HG03066 (cell line): ENCODE data around the gene TMEM178B.

Source experiments
- ATAC-seq: cut with Tn5 transposase; IDR thresholded peaks from one replicate; pipeline ENCODE4 v1.9.1; 2021; ENCODE audit warnings: low read depth; ENCODE audit not compliant: unreplicated experiment

The TMEM178B gene

DNA sequence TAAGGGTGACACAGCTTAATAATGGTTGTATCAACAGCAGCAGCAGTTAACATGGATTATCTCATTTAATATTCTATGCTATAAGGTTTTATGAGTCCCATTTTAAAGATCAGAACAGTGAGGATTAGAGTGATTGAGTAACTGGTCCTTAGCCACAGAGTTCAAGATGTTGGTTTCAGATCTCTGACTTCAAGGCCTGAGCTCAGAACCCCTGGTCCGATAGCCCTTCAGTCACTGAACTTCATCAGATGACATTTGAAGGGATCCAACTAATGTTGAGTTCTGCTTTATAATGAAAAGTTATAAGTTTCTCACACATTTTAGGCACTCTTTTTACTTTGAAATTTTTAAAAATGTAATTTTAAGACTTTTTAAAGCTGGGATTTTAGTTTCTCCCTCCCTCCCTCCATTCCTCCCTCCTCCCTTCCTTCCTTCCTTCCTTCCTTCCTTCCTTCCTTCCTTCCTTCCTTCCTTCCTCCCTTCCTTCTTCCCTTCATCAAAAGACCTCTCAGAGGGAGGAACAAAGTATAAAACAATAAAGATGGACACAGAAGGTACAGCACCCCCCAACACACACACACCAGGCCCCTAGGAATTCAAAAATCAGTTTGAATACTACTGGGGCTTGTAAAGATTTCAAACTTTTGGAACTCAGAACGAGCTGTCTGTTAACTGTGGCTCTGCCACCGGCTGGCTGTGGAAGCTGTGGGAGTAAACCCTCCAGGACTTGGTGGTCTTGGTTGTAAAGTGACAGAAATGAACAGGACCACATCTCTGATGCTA lies 270.5 kb downstream of the TMEM178B start:
- ATAC-seq = no peak

DNA sequence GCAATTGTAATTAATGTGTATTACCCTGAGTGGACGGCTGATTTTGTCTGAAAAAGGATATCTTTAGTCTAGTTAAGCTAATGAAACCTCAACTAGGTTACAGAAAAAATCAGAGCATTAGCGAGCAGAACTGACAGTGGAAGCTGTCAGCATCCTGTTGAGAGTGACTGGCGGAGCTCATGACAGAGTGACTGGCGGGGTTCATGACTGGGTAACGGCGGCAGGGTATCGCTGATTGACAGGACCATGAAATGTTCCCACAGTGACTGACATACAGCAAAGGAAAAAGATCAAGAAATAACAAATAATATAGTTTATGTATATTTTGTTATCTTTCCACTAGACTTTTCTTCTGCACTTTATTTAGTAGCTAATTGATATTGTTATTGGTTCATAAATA lies 274.9 kb downstream of the TMEM178B start:
- no peak for ATAC-seq

DNA sequence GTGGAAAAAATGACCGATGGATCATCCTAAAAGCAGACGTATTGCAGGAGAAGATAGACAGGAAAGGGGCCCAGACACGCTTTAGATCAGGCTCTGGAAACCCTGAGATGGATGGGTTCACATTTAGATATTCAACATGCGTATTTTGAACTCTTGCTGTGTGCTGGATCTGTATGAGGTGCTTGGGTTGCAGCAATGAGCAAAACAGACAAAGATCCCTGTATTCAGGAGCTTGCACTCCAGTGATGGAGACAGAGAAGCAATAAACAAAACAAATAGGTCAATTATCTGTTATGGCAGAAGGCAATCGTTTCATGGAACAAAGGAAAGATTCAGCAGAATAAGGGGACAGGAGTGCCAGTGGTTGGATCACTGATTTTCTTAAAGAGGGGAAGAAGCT lies 275.5 kb downstream of the TMEM178B start:
- ATAC-seq = no peak

DNA sequence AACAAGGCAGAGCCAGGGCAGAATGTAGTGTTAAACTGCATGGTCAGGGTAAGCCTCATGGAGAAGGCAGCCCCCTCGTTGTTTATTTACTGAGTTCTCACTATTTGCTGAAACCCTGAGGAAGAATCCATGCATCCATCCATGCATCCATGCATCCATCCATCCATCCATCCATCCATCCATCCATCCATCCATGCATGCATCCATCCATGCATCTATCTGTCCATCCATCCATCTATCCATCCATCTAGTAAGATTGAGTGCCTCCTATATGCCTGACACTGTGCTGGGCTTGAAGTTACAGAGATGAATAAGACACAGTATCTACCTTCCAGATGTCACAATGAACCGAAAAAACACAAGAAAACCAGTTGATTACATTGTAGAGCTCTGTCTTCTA lies 275.9 kb downstream of the TMEM178B start:
- ATAC-seq = no peak

DNA sequence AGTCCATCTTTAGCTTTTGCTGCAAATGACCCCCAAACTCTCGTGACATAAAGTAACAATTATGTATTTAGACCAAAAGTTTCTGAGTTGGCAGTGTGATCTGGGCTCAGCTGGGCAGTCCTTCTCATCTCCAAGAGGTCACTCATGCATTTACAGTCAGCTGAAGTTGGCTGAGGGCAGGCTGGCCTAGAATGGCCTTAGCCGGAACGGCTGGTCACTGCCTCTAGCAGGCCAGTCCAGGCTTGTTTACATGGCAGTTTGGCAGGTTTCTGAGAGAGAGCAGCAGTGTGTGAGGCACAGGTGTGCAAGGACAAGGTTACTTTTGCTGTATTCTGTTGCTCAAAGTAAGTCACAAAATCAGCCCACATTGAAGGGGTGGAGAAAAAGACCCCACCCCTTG lies 277.3 kb downstream of the TMEM178B start:
- no peak for ATAC-seq

DNA sequence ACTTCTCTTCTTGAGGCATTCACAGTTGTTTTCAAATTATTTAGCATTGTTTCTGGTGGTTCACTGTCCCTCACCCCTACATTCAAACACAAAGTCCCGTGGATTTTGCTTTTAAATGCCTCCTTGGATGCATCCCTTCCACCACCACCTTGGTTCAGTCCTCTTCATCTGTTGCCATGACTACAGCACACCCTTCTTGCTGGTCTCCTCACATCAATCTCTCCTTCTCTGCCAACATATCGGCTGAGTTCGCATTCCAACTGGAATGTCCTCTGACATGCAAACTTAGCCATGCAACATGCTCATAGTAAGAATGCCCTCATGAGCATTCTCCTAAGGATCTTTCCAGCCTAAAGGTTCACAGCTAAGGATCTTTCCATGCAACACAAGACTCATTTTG lies 279.1 kb downstream of the TMEM178B start:
- no peak for ATAC-seq

DNA sequence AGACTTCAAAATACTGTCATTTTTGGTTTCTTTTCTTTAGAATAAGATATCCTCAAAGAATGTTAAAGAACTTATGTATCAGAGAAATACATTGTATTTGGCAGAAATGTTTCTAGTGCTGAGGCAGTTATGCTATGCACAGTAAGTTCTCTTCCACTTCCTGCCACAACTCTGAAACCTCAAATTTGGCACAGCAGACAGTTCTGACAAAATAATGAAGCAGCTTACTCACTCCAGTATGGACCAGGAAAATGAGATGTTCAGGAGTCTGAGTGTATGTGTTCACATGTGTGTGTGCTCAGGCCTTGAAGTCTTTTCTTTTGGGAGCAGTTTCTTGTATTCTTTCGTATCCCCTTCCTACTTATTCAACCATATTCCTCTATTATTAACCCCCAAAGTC lies 280.4 kb downstream of the TMEM178B start:
- no peak for ATAC-seq

DNA sequence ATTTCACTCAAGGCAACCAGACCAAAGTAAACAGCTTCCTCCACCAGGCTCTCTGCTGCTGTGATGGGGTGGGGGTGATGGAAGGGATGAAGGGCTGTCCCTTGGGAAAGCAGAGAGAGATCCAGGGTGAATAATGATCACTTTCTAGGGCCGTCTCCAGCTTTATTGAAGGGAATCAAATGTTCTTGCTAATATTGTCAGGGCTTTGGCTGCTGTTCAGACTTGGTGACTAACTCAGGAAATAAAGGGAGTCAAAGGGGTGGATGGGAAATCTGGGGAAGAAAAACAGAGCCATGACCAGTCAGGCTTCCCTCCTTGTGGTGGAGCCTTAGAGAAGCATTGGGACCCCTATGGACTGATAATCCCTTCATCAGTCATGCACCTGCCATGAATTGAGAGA lies 281.2 kb downstream of the TMEM178B start:
- no peak for ATAC-seq

DNA sequence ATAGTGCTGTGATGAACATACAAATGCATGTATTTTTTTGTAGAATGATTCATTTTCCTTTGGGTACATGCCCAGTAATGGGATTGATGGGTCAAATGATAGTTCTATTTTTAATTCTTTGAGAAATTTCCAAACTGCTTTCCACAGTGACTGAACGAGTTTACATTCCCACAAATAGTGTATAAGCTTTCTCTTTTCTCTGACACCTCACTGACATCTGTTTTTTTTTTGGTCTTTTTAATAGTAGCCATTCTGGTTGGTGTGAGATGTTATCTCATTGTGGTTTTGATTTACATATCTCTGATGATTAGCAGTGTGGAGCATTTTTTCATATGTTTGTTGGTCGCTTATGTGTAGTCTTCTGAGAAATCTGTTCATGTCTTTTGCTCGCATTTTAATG lies 282.3 kb downstream of the TMEM178B start:
- no peak for ATAC-seq

DNA sequence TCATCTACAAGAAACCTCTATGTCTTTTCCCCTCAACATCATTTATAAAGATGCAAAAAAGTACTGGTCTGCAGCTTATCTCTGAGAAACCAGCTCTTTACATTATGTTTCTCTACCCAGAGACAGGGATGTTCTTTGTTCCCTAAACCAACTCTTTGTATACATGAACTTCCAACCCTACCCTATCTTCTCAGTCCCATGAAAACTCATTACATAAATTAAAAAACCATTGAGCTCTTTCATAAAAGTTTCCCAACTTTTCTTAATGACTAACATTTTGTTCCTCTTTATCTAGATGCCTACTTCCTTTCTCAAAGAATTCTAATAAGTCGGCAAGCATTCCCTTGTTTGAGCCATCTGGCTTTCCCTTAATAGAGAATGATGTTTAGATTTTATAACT lies 284.5 kb downstream of the TMEM178B start:
- no peak for ATAC-seq

DNA sequence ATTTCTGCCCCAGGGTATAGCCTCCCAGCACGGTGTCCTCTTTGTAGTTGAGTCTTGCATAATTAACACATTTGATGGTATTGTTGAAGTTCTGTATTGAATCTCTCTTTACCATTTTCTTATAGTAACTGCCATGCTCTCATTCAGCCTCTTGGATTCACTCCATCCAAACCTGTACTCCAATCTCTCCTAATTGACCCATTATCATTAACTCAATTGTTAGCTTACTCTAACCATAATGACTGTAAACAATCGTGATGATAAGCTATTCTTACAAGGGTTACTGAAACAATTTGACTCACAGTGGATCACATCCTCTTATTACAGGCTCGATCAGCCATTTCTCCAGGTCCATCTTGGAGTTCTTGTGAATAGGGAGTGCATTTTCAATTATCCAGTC lies 285.4 kb downstream of the TMEM178B start:
- ATAC-seq = no peak

DNA sequence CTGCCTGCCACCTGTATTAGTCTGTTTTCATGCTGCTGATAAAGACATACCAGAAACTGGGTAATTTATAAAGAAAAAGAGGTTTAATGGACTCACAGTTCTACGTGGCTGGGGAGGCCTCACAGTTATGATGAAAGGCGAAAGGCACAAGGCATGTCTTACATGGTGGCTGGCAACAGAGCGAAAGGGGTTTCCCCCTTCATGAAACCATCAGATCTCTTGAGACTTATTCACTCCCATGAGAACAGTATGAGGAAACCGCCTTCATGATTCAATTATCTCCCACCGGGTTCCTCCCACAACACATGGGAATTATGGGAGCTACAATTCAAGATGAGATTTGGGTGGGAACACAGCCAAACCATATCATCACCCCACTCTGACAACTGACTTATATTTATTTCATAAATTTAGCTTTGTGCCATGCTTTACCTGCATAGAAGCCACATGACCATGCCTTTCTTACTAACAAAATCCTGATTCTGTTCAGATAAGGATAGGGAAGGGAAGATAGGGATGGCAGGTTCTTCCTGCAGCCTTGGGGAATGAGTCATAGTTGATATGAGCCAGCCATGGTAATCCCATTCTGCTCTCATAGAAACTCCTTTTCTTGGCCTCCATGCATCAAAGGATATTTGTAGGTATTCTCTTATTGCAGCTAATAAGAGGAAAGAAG lies 286.0 kb downstream of the TMEM178B start:
- no peak for ATAC-seq

DNA sequence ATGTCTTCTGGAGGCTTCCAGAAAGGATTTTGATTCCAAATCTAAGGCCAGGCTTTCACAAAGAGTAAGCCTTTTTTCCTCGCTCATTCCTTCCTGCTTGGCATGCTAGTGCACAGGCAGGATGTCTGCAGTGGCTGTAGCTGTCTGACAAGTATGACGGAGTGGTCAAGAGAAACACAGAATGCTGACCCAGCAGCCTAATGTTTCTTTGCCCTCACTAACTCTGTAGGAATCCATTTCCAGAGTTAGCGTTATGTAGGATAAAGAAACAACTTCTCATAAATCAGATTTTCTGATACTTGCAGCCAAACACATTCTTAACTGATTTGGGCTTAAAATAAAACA lies 286.5 kb downstream of the TMEM178B start:
- no peak for ATAC-seq

DNA sequence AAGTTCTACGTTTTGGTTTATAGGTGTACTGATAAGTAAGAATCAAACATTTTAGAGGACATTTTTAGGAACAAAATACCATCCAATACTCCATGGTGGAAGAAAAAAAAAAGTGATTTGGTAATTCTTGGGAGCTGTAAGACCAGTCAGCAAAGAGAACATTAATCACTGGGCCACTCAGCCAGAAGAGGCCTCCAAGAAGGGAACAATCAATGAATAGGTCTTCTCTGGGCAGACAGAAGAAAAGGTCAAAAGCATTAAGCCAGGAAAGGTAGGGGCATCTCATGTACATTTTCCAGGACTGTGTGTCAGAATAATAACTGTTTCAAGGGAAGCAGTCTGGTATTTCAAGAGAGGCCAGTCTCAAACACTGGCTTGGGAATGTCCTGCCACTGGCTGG lies 286.9 kb downstream of the TMEM178B start:
- no peak for ATAC-seq

DNA sequence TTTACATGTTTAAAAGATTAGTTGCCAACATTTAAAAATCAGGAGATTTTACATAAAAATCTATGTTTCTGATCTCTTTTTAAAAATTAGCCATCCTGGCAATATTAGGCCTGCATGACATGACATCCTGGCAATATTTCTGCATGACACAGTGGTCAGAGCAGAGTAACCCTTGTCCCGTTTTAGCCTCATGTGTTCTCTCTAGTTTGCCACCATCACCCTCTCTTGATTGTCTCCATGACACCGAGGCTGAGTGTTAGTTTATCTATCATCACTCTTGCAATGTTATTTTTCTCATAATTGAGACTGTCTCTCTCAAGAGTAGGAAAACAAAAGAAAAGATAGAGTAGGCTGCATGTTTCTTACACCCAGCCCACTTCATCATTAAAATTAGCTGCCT lies 287.6 kb downstream of the TMEM178B start:
- ATAC-seq = no peak

DNA sequence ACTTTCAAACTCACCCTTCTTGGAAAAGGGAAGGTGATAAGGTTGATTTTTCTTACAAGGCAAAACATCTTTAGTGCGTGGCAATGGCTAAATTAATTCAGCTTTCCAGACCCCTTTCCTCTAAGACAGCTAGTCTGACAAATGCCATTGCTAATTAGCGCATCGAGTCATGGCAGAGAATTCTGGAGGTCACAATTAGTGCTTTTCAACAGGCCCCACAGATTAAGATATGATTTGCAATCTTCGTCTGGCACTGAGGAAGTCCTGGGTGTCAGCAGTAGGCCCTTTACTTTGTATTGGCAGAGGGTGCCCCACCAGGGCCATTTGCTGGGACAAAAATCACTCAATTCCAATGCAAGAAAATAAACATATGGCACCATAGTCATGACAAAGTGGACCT lies 288.1 kb downstream of the TMEM178B start:
- no peak for ATAC-seq

DNA sequence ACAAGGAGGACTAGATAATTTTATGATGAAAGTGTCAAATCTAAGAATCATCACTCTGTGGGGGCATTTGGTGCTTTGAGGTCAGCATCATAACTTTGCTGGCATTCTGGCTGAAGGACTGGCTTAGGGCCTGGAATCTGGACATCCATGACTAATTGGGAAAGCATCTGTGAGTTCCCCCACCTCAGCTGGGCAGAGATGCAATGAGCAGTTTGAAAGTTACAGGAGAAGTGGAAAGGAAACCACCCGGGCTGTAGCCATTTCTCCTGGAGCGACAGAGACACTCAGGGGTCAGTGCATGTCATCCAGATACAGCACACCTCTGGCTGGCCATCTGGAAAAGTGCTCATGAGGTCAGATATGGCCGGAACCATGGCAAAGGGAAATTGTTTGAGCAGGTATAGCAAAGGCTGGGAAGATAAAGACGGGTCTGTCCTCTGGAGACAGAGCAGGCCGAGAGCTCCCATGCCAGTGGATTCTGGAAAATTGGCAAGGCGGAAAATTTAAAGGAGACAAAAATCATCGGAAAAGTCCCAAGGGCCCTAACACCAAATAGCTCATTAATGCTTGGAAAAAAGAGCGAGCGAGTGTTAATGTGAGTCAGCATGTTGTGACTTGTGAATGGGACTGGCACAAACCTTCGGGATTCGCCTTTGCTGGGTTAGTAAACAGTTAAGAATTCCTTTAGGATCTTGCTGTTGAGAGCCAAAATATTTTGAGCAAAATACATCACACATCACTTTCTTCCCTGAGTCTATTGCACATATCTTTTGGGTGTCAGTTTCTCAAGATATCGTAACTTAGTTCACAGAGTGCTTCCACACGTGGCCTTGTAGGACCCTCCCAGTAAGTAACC lies 288.9 kb downstream of the TMEM178B start:
- ATAC-seq = no peak

DNA sequence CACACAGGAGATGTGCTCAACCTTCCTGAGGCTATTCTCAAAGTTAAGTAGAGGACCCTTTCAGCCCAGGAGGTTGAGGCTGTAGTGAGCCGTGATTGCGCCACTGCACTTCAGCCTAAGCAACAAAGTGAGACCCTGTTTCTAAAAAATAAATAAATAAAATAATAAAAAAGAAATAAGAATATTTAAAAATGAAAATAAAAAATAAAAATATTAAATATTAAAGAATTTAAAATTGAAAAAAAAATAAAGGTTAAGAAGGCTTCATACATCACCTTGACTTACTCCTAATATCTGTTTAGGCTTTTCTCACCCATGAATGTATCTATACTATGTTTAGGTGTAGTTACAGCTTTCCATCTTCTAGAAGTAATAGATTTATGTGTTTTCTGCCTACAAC lies 289.9 kb downstream of the TMEM178B start:
- ATAC-seq = no peak

DNA sequence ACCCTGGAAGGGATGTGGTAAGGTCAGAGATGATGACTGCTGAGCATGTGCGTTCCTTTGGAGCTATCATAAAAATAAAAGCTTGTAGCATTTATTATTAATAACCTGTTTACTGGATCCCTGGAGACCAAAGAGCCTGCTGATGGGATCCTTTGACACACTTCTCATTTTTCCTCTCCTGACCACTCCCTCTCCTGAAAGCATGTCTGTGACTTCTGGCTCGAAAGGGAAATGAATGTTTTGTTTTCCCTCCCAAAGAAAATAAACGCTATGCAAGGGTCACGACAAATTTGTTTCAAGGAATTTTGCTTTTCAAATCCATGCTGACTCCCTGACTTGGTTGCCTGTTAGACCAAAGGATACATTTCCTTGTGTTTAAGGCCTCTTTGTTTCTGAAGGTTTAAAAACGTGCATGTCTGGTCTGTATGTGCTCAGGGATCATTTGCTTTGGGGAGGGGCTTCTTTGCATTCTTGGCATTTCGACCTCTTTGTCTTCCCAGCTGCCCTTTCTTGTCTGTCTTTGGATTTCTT lies 292.3 kb downstream of the TMEM178B start:
- ATAC-seq = no peak

DNA sequence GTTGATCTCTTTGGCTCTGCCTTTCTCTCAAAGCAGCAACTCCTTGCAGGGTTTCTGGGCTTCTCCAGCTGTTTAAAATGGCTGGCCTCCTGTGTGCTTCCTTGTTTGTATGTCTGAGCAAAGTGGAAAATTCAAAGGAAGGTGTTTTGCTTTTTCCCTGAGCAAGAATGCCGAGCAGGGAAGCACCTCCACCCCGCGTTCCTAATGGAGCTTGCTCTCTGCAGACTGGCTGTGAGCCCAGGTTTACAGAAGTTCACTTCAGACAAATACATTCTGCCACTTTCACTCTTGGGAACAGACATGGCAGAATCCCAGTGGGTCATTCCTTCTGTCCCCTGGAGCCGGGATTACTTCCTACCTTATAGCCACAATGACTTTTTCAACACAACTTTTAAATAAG lies 295.6 kb downstream of the TMEM178B start:
- ATAC-seq = no peak

DNA sequence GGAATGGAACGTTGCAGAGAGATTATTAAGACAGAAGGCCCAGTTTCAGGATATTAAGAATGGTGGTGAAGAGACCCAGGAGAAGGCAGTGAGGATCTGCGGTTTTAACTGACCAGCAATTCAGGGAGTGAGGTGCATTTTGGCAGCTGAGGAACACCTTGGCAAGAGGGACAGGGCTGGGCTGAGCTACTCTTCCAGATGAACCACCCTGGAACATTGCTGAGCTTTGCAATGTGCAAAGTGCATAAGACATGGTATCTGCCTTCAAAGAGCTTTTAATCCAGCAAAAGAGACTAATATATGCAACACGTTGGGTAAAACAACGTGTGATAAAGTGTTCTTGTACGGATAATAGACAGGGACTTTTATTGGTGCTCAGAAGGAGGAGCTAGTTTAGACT lies 296.3 kb downstream of the TMEM178B start:
- ATAC-seq = no peak
